GM19467 (cell line): ENCODE data around the gene PIGQ.

Source experiments
- ATAC-seq: cut with Tn5 transposase; IDR thresholded peaks from one replicate; pipeline ENCODE4 v1.9.1; 2021; ENCODE audit warnings: mild to moderate bottlenecking, moderate library complexity; ENCODE audit not compliant: unreplicated experiment

The PIGQ gene

GRCh38 chr16:598823-599739 is 29.3 kb downstream of the PIGQ start:
- ATAC-seq, result no peak

- ATAC-seq, result no peak
Measured at GRCh38 chr16:600781-601180, 31.0 kb downstream of the PIGQ start.

GRCh38 chr16:603933-604332 is 34.2 kb downstream of the PIGQ start:
- no peak for ATAC-seq

- ATAC-seq, result no peak
Measured at GRCh38 chr16:606656-607307, 37.0 kb downstream of the PIGQ start.

- no peak for ATAC-seq
Measured at GRCh38 chr16:608019-608418, 38.3 kb downstream of the PIGQ start.

- no peak for ATAC-seq
Measured at GRCh38 chr16:609316-609715, 39.5 kb downstream of the PIGQ start.

GRCh38 chr16:609984-610383 is 40.2 kb downstream of the PIGQ start:
- no peak for ATAC-seq

GRCh38 chr16:610513-611381 is 41.0 kb downstream of the PIGQ start:
- ATAC-seq, result no peak

- no peak for ATAC-seq
Measured at GRCh38 chr16:615122-615521, 45.4 kb downstream of the PIGQ start.

GRCh38 chr16:616733-617586 is 47.2 kb downstream of the PIGQ start:
- ATAC-seq, result no peak

- no peak for ATAC-seq
Measured at GRCh38 chr16:617855-618254, 48.1 kb downstream of the PIGQ start.

GRCh38 chr16:619476-620100 is 49.8 kb downstream of the PIGQ start:
- ATAC-seq, result no peak

GRCh38 chr16:620700-621525 is 51.1 kb downstream of the PIGQ start:
- no peak for ATAC-seq

- no peak for ATAC-seq
Measured at GRCh38 chr16:621526-622105, 51.8 kb downstream of the PIGQ start.

- no peak for ATAC-seq
Measured at GRCh38 chr16:622920-623280, 53.1 kb downstream of the PIGQ start.

- no peak for ATAC-seq
Measured at GRCh38 chr16:624526-625070, 54.8 kb downstream of the PIGQ start.

GRCh38 chr16:625117-625976 is 55.6 kb downstream of the PIGQ start:
- no peak for ATAC-seq
